ENCODE results near the gene GHR. TPM values are rescaled to one million over a fixed set of nuclear protein-coding genes. Genes with fewer than 3 reads are reported as not detected.

The GHR gene
- polyA plus RNA-seq, 3 donors, result not detected

DNA sequence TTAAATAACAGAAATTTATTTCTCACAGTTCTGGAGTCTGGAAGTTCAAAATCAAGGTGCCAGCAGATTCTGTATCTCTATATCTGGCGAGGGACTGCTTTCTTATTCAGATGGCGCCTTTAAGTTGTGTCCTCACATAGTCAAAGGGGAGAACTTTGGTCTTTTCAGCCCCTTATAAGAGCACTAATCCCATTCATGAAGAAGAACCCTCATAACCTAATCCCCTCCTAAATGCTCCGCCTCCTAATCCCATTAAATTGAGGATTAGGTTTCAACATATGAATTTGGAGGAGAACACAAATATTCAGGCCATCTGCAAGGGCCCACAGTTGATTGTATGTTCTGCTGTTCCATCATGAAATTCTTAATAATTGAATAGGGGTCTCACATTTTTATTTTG is 322.6 kb downstream of the GHR start:
- DNase-seq, result no peak
- H3K9me3 Mint-ChIP-seq, result peaks cover 0 to 3% (median 0%) of the 10 kb centered on the region in 7 donors
- peaks cover 0 to 2% (median 0%) of the 10 kb centered on the region in 3 donors for H3K27me3 Mint-ChIP-seq (ENCODE audit: low read depth in 3 of 3)
- Histone ChIP-seq H3K79me2 (ENCODE audit: insufficient read depth, low read length) (no peaks in the 10 kb centered on the region), H3K36me3 (replicated peaks in 1 of 2; ENCODE audit: control insufficient read depth in 1 of 2, insufficient read depth in 2 of 2, low read length in 2 of 2) (no peaks in the 10 kb centered on the region), H3K9me3 (replicated peaks in 1 of 2; ENCODE audit: control insufficient read depth in 1 of 2, insufficient read depth in 1 of 2, low read length in 2 of 2) (no peaks in the 10 kb centered on the region), H3K4me1 (ENCODE audit: control insufficient read depth in 1 of 2, insufficient read depth in 2 of 2, low read length in 2 of 2) (no peaks in the 10 kb centered on the region), H2AFZ (ENCODE audit: insufficient read depth, low read depth, low read length, poor library complexity, severe bottlenecking) (no peak overlapping the region), H3K4me3 (replicated peaks in 1 of 3; ENCODE audit: low read depth in 2 of 3, low read length in 3 of 3) (no peak overlapping the region), H3K9ac (ENCODE audit: insufficient read depth, low read length, poor library complexity, severe bottlenecking) (no peak overlapping the region), H3K4me2 (replicated peaks; ENCODE audit: extremely low read depth, low read length, poor library complexity, severe bottlenecking) (no peak overlapping the region), H4K20me1 (ENCODE audit: insufficient read depth, low read length) (no peaks in the 10 kb centered on the region), H3K27ac (ENCODE audit: low read depth in 1 of 2, low read length in 2 of 2) (no peak overlapping the region), H3K27me3 (ENCODE audit: control insufficient read depth in 2 of 2, insufficient read depth in 2 of 2, low read length in 2 of 2) (no peaks in the 10 kb centered on the region)
- TF ChIP-seq, protein P1, sequence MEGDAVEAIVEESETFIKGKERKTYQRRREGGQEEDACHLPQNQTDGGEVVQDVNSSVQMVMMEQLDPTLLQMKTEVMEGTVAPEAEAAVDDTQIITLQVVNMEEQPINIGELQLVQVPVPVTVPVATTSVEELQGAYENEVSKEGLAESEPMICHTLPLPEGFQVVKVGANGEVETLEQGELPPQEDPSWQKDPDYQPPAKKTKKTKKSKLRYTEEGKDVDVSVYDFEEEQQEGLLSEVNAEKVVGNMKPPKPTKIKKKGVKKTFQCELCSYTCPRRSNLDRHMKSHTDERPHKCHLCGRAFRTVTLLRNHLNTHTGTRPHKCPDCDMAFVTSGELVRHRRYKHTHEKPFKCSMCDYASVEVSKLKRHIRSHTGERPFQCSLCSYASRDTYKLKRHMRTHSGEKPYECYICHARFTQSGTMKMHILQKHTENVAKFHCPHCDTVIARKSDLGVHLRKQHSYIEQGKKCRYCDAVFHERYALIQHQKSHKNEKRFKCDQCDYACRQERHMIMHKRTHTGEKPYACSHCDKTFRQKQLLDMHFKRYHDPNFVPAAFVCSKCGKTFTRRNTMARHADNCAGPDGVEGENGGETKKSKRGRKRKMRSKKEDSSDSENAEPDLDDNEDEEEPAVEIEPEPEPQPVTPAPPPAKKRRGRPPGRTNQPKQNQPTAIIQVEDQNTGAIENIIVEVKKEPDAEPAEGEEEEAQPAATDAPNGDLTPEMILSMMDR (IDR thresholded peaks at IDR 0.05), result no peak
- no peak overlapping the region for H3K4me3 Mint-ChIP-seq
- WGBS (ENCODE audit: insufficient coverage), result no CpG with 5 or more reads among the region's 3 CpGs
- no peaks in the 10 kb centered on the region for H3K36me3 Mint-ChIP-seq
- H3K4me1 Mint-ChIP-seq, result no peaks in the 10 kb centered on the region
- intact Hi-C loops (cut with micrococcal nuclease), result no loop called here
- H3K27ac Mint-ChIP-seq, result no peak overlapping the region

DNA sequence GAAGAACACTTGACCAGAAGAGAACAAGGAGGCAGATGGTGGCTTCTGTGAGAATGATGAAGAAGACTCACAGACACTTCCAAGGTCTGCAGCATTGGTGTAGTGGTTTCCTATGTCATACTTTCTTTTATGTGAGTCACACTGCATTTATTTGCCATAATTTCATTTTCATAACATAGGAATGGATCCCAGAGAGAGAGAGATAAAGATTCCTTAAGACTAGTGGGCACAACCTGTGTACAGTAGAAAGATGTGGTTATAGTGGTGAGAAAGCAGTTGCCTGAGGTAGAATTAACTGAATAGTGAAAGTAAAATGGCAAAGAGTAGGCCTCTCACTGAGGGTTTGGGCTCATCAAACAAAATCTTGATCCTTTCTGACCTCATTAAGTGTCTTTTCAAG is 325.8 kb downstream of the GHR start:
- intact Hi-C loops (cut with micrococcal nuclease), result no loop called here
- H2AFZ ChIP-seq (ENCODE audit: insufficient read depth, low read depth, low read length, poor library complexity, severe bottlenecking), result no peak overlapping the region
- Mint-ChIP-seq H3K4me3 (no peak overlapping the region), H3K36me3 (no peaks in the 10 kb centered on the region), H3K4me1 (no peaks in the 10 kb centered on the region), H3K9me3 (no peaks in the 10 kb centered on the region), H3K27me3 (ENCODE audit: low read depth in 3 of 3) (peaks cover 0 to 2% (median 0%) of the 10 kb centered on the region in 3 donors), H3K27ac (no peak overlapping the region)
- no peaks in the 10 kb centered on the region for H3K27me3 ChIP-seq (ENCODE audit: control insufficient read depth in 2 of 2, insufficient read depth in 2 of 2, low read length in 2 of 2)
- DNase-seq, result no peak
- no peak overlapping the region for H3K9ac ChIP-seq (ENCODE audit: insufficient read depth, low read length, poor library complexity, severe bottlenecking)
- no peak overlapping the region for H3K27ac ChIP-seq (ENCODE audit: low read depth in 1 of 2, low read length in 2 of 2)
- H3K36me3 ChIP-seq (replicated peaks in 1 of 2; ENCODE audit: control insufficient read depth in 1 of 2, insufficient read depth in 2 of 2, low read length in 2 of 2), result no peaks in the 10 kb centered on the region
- H3K4me1 ChIP-seq (ENCODE audit: control insufficient read depth in 1 of 2, insufficient read depth in 2 of 2, low read length in 2 of 2), result no peaks in the 10 kb centered on the region
- TF ChIP-seq, protein P1 (IDR thresholded peaks at IDR 0.05), result no peak
- no peak overlapping the region for H3K4me3 ChIP-seq (replicated peaks in 1 of 3; ENCODE audit: low read depth in 2 of 3, low read length in 3 of 3)
- no peaks in the 10 kb centered on the region for H3K79me2 ChIP-seq (ENCODE audit: insufficient read depth, low read length)
- no peaks in the 10 kb centered on the region for H4K20me1 ChIP-seq (ENCODE audit: insufficient read depth, low read length)
- H3K9me3 ChIP-seq (replicated peaks in 1 of 2; ENCODE audit: control insufficient read depth in 1 of 2, insufficient read depth in 1 of 2, low read length in 2 of 2), result no peaks in the 10 kb centered on the region
- no peak overlapping the region for H3K4me2 ChIP-seq (replicated peaks; ENCODE audit: extremely low read depth, low read length, poor library complexity, severe bottlenecking)
